ENCODE results near the gene CD4. TPM values are rescaled to one million over a fixed set of nuclear protein-coding genes. Genes with fewer than 3 reads are reported as not detected.
A peak's percentile ranks its signal among the peaks of the same experiment; 100 is the strongest.

The CD4 gene
- total RNA-seq, 2 experiments from 2014 or later: not detected

DNA sequence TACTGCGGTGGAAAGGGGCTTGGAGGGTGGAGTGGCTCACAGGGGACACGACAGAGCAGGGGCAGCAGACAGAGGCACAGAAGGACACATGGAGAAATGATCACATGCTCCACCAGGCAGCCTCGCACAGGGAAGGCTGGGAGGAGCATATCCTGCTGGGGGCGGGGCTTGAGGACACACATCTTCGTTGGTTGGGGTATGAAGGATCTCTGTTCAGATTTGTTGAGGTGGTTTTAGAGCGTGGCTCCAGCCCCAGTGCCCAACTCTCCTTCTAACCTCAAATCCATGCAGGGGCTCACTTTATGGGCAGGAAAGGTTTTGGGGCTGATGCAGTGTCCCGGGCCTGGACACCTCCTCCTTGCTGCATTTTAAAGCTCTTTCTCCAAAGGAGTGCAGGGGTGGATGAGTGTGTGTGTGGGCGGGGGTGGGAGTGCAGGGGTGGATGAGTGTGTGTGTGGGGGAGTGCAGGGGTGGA is 38.1 kb downstream of the CD4 start:
- no TSS peak for BruUV-seq (replicated peaks)
- ChIA-PET POLR2A (no interaction called here), CTCF (ENCODE audit: unreplicated experiment) (no interaction called here)
- H3K79me2 ChIP-seq (ENCODE audit: insufficient read depth, low read depth, low read length): no peaks in the 10 kb centered on the region
- intact Hi-C loops (cut with micrococcal nuclease; ENCODE audit: unreplicated experiment): loop anchor here (5.0 kb wide), 2 partner anchors 45 to 270 kb away; partner anchors contain the start of gene IFFO1
- H3K4me3 ChIP-seq (ENCODE audit: low read depth, low read length, poor library complexity, severe bottlenecking): no peak overlapping the region
- TF ChIP-seq, protein P1, sequence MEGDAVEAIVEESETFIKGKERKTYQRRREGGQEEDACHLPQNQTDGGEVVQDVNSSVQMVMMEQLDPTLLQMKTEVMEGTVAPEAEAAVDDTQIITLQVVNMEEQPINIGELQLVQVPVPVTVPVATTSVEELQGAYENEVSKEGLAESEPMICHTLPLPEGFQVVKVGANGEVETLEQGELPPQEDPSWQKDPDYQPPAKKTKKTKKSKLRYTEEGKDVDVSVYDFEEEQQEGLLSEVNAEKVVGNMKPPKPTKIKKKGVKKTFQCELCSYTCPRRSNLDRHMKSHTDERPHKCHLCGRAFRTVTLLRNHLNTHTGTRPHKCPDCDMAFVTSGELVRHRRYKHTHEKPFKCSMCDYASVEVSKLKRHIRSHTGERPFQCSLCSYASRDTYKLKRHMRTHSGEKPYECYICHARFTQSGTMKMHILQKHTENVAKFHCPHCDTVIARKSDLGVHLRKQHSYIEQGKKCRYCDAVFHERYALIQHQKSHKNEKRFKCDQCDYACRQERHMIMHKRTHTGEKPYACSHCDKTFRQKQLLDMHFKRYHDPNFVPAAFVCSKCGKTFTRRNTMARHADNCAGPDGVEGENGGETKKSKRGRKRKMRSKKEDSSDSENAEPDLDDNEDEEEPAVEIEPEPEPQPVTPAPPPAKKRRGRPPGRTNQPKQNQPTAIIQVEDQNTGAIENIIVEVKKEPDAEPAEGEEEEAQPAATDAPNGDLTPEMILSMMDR (conservative IDR thresholded peaks at IDR 0.05; ENCODE audit: low read length): no peak
- no peak for TF ChIP-seq EZH2phosphoT487 (IDR thresholded peaks at IDR 0.05; ENCODE audit: borderline replicate concordance, low read depth, low read length)
- H3K9me3 ChIP-seq (ENCODE audit: low read length): no peaks in the 10 kb centered on the region
- H3K4me2 ChIP-seq (ENCODE audit: low read length): peak overlapping the region; percentile 30; the same call in 1 of the 2 replicates
- H4K20me1 ChIP-seq (ENCODE audit: insufficient read depth, low read length): no peaks in the 10 kb centered on the region
- peaks cover 26% of the 10 kb centered on the region for H3K4me1 ChIP-seq (ENCODE audit: insufficient read depth, low read length, poor library complexity, severe bottlenecking)
- H3K27ac ChIP-seq (ENCODE audit: low read depth, low read length, poor library complexity, severe bottlenecking): no peak overlapping the region
- no peaks in the 10 kb centered on the region for H3K9me2 ChIP-seq (ENCODE audit: insufficient read depth, low read length)
- H3K36me3 ChIP-seq (ENCODE audit: insufficient read depth, low read length): no peaks in the 10 kb centered on the region
- H2AFZ ChIP-seq (ENCODE audit: low read length): no peak overlapping the region
- peak; percentile 47 for DNase-seq (ENCODE audit: low spot score)

DNA sequence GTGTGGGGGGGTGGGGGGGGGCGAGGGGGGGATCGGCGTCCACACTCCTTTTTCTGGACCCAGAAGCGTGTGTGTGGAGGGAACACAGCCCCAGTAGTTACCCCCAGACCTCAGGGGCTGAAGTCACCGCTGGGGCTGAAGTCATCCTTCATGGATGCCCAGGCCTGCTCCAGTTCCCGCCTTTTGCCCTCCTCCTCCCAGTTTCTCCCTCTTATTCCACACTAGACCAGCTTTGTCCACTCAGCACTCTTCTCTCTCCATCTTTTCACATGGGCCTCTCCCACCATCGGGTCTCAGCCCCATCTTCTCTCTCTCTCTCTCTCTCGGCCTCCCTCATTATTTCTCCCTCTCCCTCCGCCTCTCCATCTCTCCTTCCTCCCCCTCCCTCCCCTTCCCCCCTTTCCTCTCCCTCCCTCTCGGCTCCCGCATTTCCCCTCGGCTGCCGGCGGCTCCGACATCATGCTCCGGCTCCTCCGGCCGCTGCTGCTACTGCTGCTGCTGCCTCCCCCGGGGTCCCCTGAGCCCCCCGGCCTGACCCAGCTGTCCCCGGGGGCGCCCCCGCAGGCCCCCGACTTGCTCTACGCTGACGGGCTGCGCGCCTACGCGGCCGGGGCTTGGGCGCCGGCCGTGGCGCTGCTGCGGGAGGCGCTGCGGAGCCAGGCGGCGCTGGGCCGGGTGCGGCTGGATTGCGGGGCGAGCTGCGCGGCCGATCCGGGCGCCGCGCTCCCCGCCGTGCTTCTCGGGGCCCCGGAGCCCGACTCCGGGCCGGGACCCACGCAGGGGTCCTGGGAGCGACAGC is 38.9 kb downstream of the CD4 start, which contains the start of gene P3H3:
P3H3 (plus strand) TSS at position 426 of the 799 bp plus-strand sequence; CDS start at position 460, 34 bp downstream.
- H3K79me2 ChIP-seq (ENCODE audit: insufficient read depth, low read depth, low read length): no peaks in the 10 kb centered on the region
- H3K4me2 ChIP-seq (ENCODE audit: low read length): peak within 1 kb of the TSS; percentile 79
- H3K4me1 ChIP-seq (ENCODE audit: insufficient read depth, low read length, poor library complexity, severe bottlenecking): peaks cover 26% of the 10 kb centered on the region
- H3K9me3 ChIP-seq (ENCODE audit: low read length): no peaks in the 10 kb centered on the region
- no peaks in the 10 kb centered on the region for H4K20me1 ChIP-seq (ENCODE audit: insufficient read depth, low read length)
- peak within 1 kb of the TSS; percentile 69 for H3K4me3 ChIP-seq (ENCODE audit: low read depth, low read length, poor library complexity, severe bottlenecking)
- H3K36me3 ChIP-seq (ENCODE audit: insufficient read depth, low read length): no peaks in the 10 kb centered on the region
- H3K27ac ChIP-seq (ENCODE audit: low read depth, low read length, poor library complexity, severe bottlenecking): no peak within 1 kb of the TSS
- H2AFZ ChIP-seq (ENCODE audit: low read length): peak within 1 kb of the TSS; percentile 78; the same call in 1 of the 2 replicates
- no peaks in the 10 kb centered on the region for H3K9me2 ChIP-seq (ENCODE audit: insufficient read depth, low read length)
- intact Hi-C loops (cut with micrococcal nuclease; ENCODE audit: unreplicated experiment): loop anchor here (5.0 kb wide), 2 partner anchors 46 to 271 kb away; partner anchors contain the start of gene IFFO1
- BruUV-seq (replicated peaks): no TSS peak
- DNase-seq (ENCODE audit: low spot score): peak; percentile 21
- ChIA-PET CTCF (ENCODE audit: unreplicated experiment) (no interaction called here), POLR2A (interaction anchor here (1.1 kb wide), 1 partner anchor 75 kb away, joined by 5 read pairs; the partner anchor contains the start of gene MLF2)
- 0 out of 2 replicates have a peak, but pooled peaks have one; percentile 49 for TF ChIP-seq EZH2phosphoT487 (IDR thresholded peaks at IDR 0.05; ENCODE audit: borderline replicate concordance, low read depth, low read length)
- TF ChIP-seq, protein P1 (conservative IDR thresholded peaks at IDR 0.05; ENCODE audit: low read length): 0 out of 2 replicates have a peak, but pooled peaks have one; percentile 19

Data from OCI-LY7 (cell line).